Activated T-cell treated with anti-CD3 and anti-CD28 coated beads, Interleukin-2, amount 50 U/mL, for 4 hours (primary cell): Measurements from ENCODE around the gene LMBRD1. TPM values are rescaled to one million over a fixed set of nuclear protein-coding genes. Genes with fewer than 3 reads are reported as not detected.

Experiments used
- ATAC-seq, 2 donors: fragments of 200-7000 bp; cut with Tn5 transposase; one replicate each; pipeline ENCODE4 v1.10.0; 2021
- DNase-seq: peaks from one replicate; pipeline ENCODE4 v3.0.0-alpha.2; 2020
- H3K27me3 Mint-ChIP-seq: one replicate; pipeline ENCODE4 v1.8.0; 2021; ENCODE audit warnings: low read depth, mixed read lengths
- H3K36me3 Mint-ChIP-seq: one replicate; pipeline ENCODE4 v1.8.0; 2022; ENCODE audit warnings: mixed read lengths; ENCODE audit not compliant: insufficient read depth
- H3K4me1 Mint-ChIP-seq: one replicate; pipeline ENCODE4 v1.8.0; 2021; ENCODE audit warnings: low read depth, mixed read lengths
- H3K4me3 Mint-ChIP-seq: one replicate; pipeline ENCODE4 v1.8.0; 2021; ENCODE audit warnings: mild to moderate bottlenecking, moderate library complexity, mixed read lengths
- H3K9me3 Mint-ChIP-seq: one replicate; pipeline ENCODE4 v1.8.0; 2021; ENCODE audit warnings: mixed read lengths
- total RNA-seq, 3 donors: library from RNA; stranded (reverse); gene quantifications; one replicate each; pipeline ENCODE4 v1.2.1, GENCODE V29; 2021

LMBRD1 gene
- total RNA-seq, 3 donors from 2014 or later: 9.0 to 11.8 (median 10.6) TPM

- no peaks in the 10 kb centered on the region for H3K27me3 Mint-ChIP-seq
- H3K4me1 Mint-ChIP-seq: no peaks in the 10 kb centered on the region
- no peak overlapping the region for H3K4me3 Mint-ChIP-seq
- H3K9me3 Mint-ChIP-seq: no peaks in the 10 kb centered on the region
- no peak for DNase-seq
- ATAC-seq: no peak
- H3K36me3 Mint-ChIP-seq: peaks cover 1% of the 10 kb centered on the region
These were observed 61.8 kb downstream of the LMBRD1 start for GRCh38 chr6:69735027-69735426.

GRCh38 chr6:69732640-69733039 is 64.2 kb downstream of the LMBRD1 start:
- DNase-seq (no peak), ATAC-seq (no peak)
- Mint-ChIP-seq H3K4me1 (no peaks in the 10 kb centered on the region), H3K27me3 (no peaks in the 10 kb centered on the region), H3K36me3 (no peaks in the 10 kb centered on the region), H3K9me3 (no peaks in the 10 kb centered on the region), H3K4me3 (no peak overlapping the region)

GRCh38 chr6:69732045-69732444 is 64.8 kb downstream of the LMBRD1 start:
- no peaks in the 10 kb centered on the region for H3K36me3 Mint-ChIP-seq
- H3K27me3 Mint-ChIP-seq: no peaks in the 10 kb centered on the region
- no peaks in the 10 kb centered on the region for H3K4me1 Mint-ChIP-seq
- no peak for DNase-seq
- no peak for ATAC-seq
- no peaks in the 10 kb centered on the region for H3K9me3 Mint-ChIP-seq
- H3K4me3 Mint-ChIP-seq: no peak overlapping the region

- no peak for DNase-seq
- Mint-ChIP-seq H3K9me3 (peaks cover 4% of the 10 kb centered on the region), H3K4me1 (peaks cover under 1% of the 10 kb centered on the region), H3K27me3 (no peaks in the 10 kb centered on the region), H3K4me3 (no peak overlapping the region), H3K36me3 (peaks cover 16% of the 10 kb centered on the region)
- no peak for ATAC-seq
These were observed 66.8 kb downstream of the LMBRD1 start for GRCh38 chr6:69729870-69730449.

GRCh38 chr6:69722683-69723082 is 74.1 kb downstream of the LMBRD1 start:
- Mint-ChIP-seq H3K27me3 (no peaks in the 10 kb centered on the region), H3K4me3 (no peak overlapping the region), H3K4me1 (peaks cover 4% of the 10 kb centered on the region), H3K36me3 (peaks cover 44% of the 10 kb centered on the region), H3K9me3 (peaks cover 8% of the 10 kb centered on the region)
- DNase-seq (no peak), ATAC-seq (no peak)

- Mint-ChIP-seq H3K4me1 (peaks cover 3% of the 10 kb centered on the region), H3K4me3 (no peak overlapping the region), H3K27me3 (no peaks in the 10 kb centered on the region), H3K36me3 (peaks cover 37% of the 10 kb centered on the region), H3K9me3 (peaks cover 5% of the 10 kb centered on the region)
- DNase-seq: no peak
- ATAC-seq: no peak
These were observed 77.1 kb downstream of the LMBRD1 start for GRCh38 chr6:69719602-69720193.

- Mint-ChIP-seq H3K9me3 (no peaks in the 10 kb centered on the region), H3K36me3 (peaks cover 26% of the 10 kb centered on the region), H3K4me3 (no peak overlapping the region), H3K27me3 (no peaks in the 10 kb centered on the region), H3K4me1 (no peaks in the 10 kb centered on the region)
- ATAC-seq (no peak), DNase-seq (no peak)
These were observed 90.1 kb downstream of the LMBRD1 start for GRCh38 chr6:69706724-69707123.

- Mint-ChIP-seq H3K4me1 (no peaks in the 10 kb centered on the region), H3K36me3 (peaks cover 23% of the 10 kb centered on the region), H3K27me3 (no peaks in the 10 kb centered on the region), H3K4me3 (no peak overlapping the region), H3K9me3 (no peaks in the 10 kb centered on the region)
- DNase-seq (no peak), ATAC-seq (no peak)
These were observed 90.9 kb downstream of the LMBRD1 start for GRCh38 chr6:69705954-69706353.

GRCh38 chr6:69704916-69705315 is 91.9 kb downstream of the LMBRD1 start:
- Mint-ChIP-seq H3K9me3 (no peaks in the 10 kb centered on the region), H3K36me3 (peaks cover 21% of the 10 kb centered on the region), H3K27me3 (no peaks in the 10 kb centered on the region), H3K4me3 (no peak overlapping the region), H3K4me1 (no peaks in the 10 kb centered on the region)
- ATAC-seq (no peak), DNase-seq (no peak)

- H3K36me3 Mint-ChIP-seq: peaks cover 31% of the 10 kb centered on the region
- H3K4me3 Mint-ChIP-seq: no peak overlapping the region
- H3K4me1 Mint-ChIP-seq: peaks cover 6% of the 10 kb centered on the region
- ATAC-seq: no peak
- no peaks in the 10 kb centered on the region for H3K27me3 Mint-ChIP-seq
- H3K9me3 Mint-ChIP-seq: no peaks in the 10 kb centered on the region
- DNase-seq: no peak
These were observed 97.2 kb downstream of the LMBRD1 start for GRCh38 chr6:69699655-69700054.

- Mint-ChIP-seq H3K4me3 (no peak overlapping the region), H3K27me3 (no peaks in the 10 kb centered on the region), H3K9me3 (no peaks in the 10 kb centered on the region), H3K36me3 (peaks cover 42% of the 10 kb centered on the region), H3K4me1 (peaks cover 8% of the 10 kb centered on the region)
- no peak for DNase-seq
- ATAC-seq: peak; percentile 57 to 80
These were observed 100.5 kb downstream of the LMBRD1 start for GRCh38 chr6:69696273-69696672.

- Mint-ChIP-seq H3K27me3 (no peaks in the 10 kb centered on the region), H3K9me3 (no peaks in the 10 kb centered on the region), H3K4me3 (no peak overlapping the region), H3K4me1 (peaks cover 9% of the 10 kb centered on the region), H3K36me3 (peaks cover 55% of the 10 kb centered on the region)
- ATAC-seq: no peak
- no peak for DNase-seq
These were observed 103.0 kb downstream of the LMBRD1 start for GRCh38 chr6:69693762-69694161.

- no peaks in the 10 kb centered on the region for H3K27me3 Mint-ChIP-seq
These were observed 105.8 kb downstream of the LMBRD1 start for GRCh38 chr6:69690986-69691385.

GRCh38 chr6:69680302-69680701 is 116.5 kb downstream of the LMBRD1 start:
- peaks cover 13% of the 10 kb centered on the region for H3K4me1 Mint-ChIP-seq
- H3K36me3 Mint-ChIP-seq: peaks cover 36% of the 10 kb centered on the region
- ATAC-seq (no peak), DNase-seq (no peak)
- no peak overlapping the region for H3K4me3 Mint-ChIP-seq
- H3K27me3 Mint-ChIP-seq: no peaks in the 10 kb centered on the region
- no peaks in the 10 kb centered on the region for H3K9me3 Mint-ChIP-seq

More at GRCh38 chr6:69690986-69691385, 105.8 kb downstream of the LMBRD1 start:
- Mint-ChIP-seq H3K36me3 (peaks cover 45% of the 10 kb centered on the region), H3K4me1 (peaks cover 6% of the 10 kb centered on the region), H3K4me3 (no peak overlapping the region), H3K9me3 (no peaks in the 10 kb centered on the region)
- DNase-seq (no peak), ATAC-seq (no peak)

GRCh38 chr6:69673298-69673697 is 123.5 kb downstream of the LMBRD1 start:
- ATAC-seq: no peak
- no peak for DNase-seq
- Mint-ChIP-seq H3K27me3 (no peaks in the 10 kb centered on the region), H3K4me3 (no peak overlapping the region), H3K36me3 (peaks cover 51% of the 10 kb centered on the region), H3K9me3 (no peaks in the 10 kb centered on the region), H3K4me1 (no peaks in the 10 kb centered on the region)
